Mammary epithelial cell (primary cell): Measurements from ENCODE around the gene UBE2J1.

Experiments used
- CTCF ChIP-seq, 2 donors: IDR thresholded peaks in 1 of 2; conservative IDR thresholded peaks in 1 of 2; 2 replicates each; pipeline ENCODE4 v1.5.1; 2011 to 2012; ENCODE audit warnings: inconsistent platforms in 2 of 2, low read length in 2 of 2, mild to moderate bottlenecking in 2 of 2, control low read depth in 1 of 2, low read depth in 1 of 2; ENCODE audit not compliant: insufficient read depth in 1 of 2; ENCODE audit errors: extremely low read depth in 1 of 2
- EZH2 ChIP-seq: IDR thresholded peaks from 2 replicates; pipeline ENCODE4 v1.6.1; 2012; ENCODE audit warnings: low read length, inconsistent platforms, borderline replicate concordance

DNA sequence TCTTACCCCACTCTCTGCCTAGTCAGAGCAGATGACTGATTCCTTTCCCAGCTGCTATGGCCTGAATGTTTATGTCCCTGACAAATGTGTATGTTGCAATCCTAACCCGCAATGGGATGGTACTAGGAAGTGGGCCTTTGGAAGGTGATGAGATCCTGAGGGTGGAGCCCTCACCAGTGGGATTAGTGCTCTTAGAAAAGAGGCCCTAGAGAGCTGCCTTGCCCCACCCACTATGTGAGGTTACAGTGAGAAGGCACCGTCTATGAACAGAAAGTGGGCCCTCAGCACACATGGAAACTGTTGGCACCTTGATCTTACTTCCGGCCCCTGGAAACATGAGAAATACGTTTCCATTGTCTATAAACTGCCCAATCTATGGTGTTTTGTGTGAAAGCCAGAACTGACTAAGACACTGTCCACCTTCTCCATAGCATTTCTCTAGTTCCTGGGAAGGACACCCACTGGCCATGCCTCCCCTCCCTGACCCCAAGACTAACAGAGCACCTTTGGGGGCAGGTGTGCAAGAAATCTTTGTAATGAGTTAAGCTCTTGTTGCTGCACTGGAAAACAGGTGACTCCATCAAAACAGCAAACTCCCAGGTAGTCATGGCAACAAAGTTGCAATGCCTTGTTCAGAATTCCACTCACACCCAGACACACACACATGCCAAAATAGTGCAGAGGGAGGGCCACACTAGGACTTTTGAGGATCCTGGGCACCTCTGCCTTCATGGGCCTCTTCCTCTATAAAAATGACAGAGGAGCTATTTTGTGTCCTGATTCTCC is 53.6 kb downstream of the UBE2J1 start:
- TF ChIP-seq CTCF (conservative IDR thresholded peaks at IDR 0.05 in 1 of 2, IDR thresholded peaks at IDR 0.05 in 1 of 2; ENCODE audit: extremely low read depth in 1 of 2, insufficient read depth in 1 of 2, low read depth in 1 of 2, low read length in 2 of 2) (no peak), EZH2 (no peak)
